ENCODE data around the gene MRPL45. TPM values are rescaled to one million over a fixed set of nuclear protein-coding genes. Genes with fewer than 3 reads are reported as not detected.

MRPL45 gene
- total RNA-seq, 1 experiment from 2014 or later, result 48.4 TPM

- H3K27ac Mint-ChIP-seq (ENCODE audit: low read depth, unreplicated experiment), result no peak overlapping the region
- H3K4me3 Mint-ChIP-seq (ENCODE audit: unreplicated experiment), result no peak overlapping the region
Observed at GRCh38 chr17:38350035-38350434, 53.1 kb downstream of the MRPL45 start.

GRCh38 chr17:38351412-38352222, 54.6 kb downstream of the MRPL45 start, which contains the start of gene SOCS7:
SOCS7 (plus strand) TSS chr17:38351844; CDS start chr17:38352053, 209 bp downstream.
- DNase-seq (ENCODE audit: unreplicated experiment), result peak; percentile 91
- H3K4me1 Mint-ChIP-seq (ENCODE audit: insufficient read depth, unreplicated experiment), result peaks cover 29% of the 10 kb centered on the region
- ChIA-PET CTCF (interaction anchor here (0.6 to 6.7 kb wide), 6 partner anchors 12 to 1461 kb away, joined by 3 to 114 read pairs (median 4); no protein-coding TSS in a partner anchor), POLR2A (interaction anchor here (0.8 to 2.1 kb wide), 8 partner anchors 7 to 400 kb away, joined by 3 to 8 read pairs (median 4); no protein-coding TSS in a partner anchor)
- intact Hi-C loops (cut with micrococcal nuclease), result no loop called here
- no TSS peak for BruUV-seq (replicated peaks)
- H3K36me3 Mint-ChIP-seq (ENCODE audit: insufficient read depth, unreplicated experiment), result no peaks in the 10 kb centered on the region
- H3K27me3 Mint-ChIP-seq (ENCODE audit: insufficient read depth, unreplicated experiment), result no peaks in the 10 kb centered on the region
- H3K4me3 Mint-ChIP-seq (ENCODE audit: unreplicated experiment), result peak within 1 kb of the TSS; percentile 81
- H3K27ac Mint-ChIP-seq (ENCODE audit: low read depth, unreplicated experiment), result peak within 1 kb of the TSS; percentile 82
- TF ChIP-seq CTCF (IDR thresholded peaks at IDR 0.05; ENCODE audit: unreplicated experiment), result no peak
- no peaks in the 10 kb centered on the region for H3K9me3 Mint-ChIP-seq (ENCODE audit: unreplicated experiment)

More at GRCh38 chr17:38350035-38350434, 53.1 kb downstream of the MRPL45 start:
- no peak for DNase-seq (ENCODE audit: unreplicated experiment)
- ChIA-PET POLR2A (interaction anchor here (0.7 to 2.1 kb wide), 5 partner anchors 9 to 133 kb away, joined by 3 to 18 read pairs (median 3); no protein-coding TSS in a partner anchor), CTCF (interaction anchor here (0.6 to 6.7 kb wide), 16 partner anchors 9 to 700 kb away, joined by 3 to 114 read pairs (median 8); no protein-coding TSS in a partner anchor)
- BruUV-seq (replicated peaks), result no TSS peak
- peaks cover 20% of the 10 kb centered on the region for H3K4me1 Mint-ChIP-seq (ENCODE audit: insufficient read depth, unreplicated experiment)
- H3K9me3 Mint-ChIP-seq (ENCODE audit: unreplicated experiment), result no peaks in the 10 kb centered on the region
- intact Hi-C loops (cut with micrococcal nuclease), result no loop called here
- H3K27me3 Mint-ChIP-seq (ENCODE audit: insufficient read depth, unreplicated experiment), result no peaks in the 10 kb centered on the region
- H3K36me3 Mint-ChIP-seq (ENCODE audit: insufficient read depth, unreplicated experiment), result no peaks in the 10 kb centered on the region
- no peak for TF ChIP-seq CTCF (IDR thresholded peaks at IDR 0.05; ENCODE audit: unreplicated experiment)

DNA sequence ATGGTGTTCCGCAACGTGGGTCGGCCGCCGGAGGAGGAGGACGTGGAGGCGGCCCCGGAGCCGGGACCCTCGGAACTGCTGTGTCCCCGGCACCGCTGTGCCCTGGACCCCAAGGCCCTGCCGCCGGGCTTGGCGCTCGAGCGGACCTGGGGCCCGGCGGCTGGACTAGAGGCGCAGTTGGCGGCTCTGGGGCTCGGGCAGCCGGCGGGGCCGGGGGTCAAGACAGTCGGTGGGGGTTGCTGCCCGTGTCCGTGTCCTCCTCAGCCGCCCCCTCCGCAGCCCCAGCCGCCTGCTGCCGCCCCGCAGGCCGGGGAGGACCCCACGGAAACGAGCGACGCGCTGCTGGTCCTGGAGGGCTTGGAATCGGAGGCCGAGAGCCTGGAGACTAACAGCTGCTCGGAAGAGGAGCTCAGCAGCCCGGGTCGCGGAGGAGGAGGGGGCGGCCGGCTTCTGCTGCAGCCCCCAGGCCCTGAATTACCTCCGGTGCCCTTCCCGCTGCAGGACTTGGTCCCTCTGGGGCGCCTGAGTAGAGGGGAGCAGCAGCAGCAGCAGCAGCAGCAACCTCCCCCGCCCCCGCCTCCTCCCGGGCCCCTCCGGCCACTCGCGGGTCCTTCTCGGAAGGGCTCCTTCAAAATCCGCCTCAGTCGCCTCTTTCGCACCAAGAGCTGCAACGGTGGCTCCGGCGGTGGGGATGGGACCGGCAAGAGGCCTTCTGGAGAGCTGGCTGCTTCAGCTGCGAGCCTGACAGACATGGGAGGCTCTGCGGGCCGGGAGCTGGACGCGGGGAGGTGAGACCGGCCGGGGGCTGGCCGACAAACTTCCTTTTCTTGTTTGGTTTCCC, 55.5 kb downstream of the MRPL45 start:
- peak overlapping the region; percentile 19 for H3K27ac Mint-ChIP-seq (ENCODE audit: low read depth, unreplicated experiment)
- POLR2A ChIA-PET, result interaction anchor here (0.9 to 1.6 kb wide), 8 partner anchors 9 to 501 kb away, joined by 3 to 5 read pairs (median 3); partner anchors contain the start of gene RPL23
- DNase-seq (ENCODE audit: unreplicated experiment), result peak; percentile 30

More for the DNA sequence above, 55.5 kb downstream of the MRPL45 start:
- H3K4me1 Mint-ChIP-seq (ENCODE audit: insufficient read depth, unreplicated experiment), result peaks cover 38% of the 10 kb centered on the region
- H3K27me3 Mint-ChIP-seq (ENCODE audit: insufficient read depth, unreplicated experiment), result no peaks in the 10 kb centered on the region
- CTCF ChIA-PET, result interaction anchor here (0.5 to 6.7 kb wide), 6 partner anchors 14 to 1838 kb away, joined by 3 to 114 read pairs (median 4); no protein-coding TSS in a partner anchor
- intact Hi-C loops (cut with micrococcal nuclease), result no loop called here
- no peaks in the 10 kb centered on the region for H3K36me3 Mint-ChIP-seq (ENCODE audit: insufficient read depth, unreplicated experiment)
- H3K4me3 Mint-ChIP-seq (ENCODE audit: unreplicated experiment), result peak overlapping the region; percentile 81
- no peaks in the 10 kb centered on the region for H3K9me3 Mint-ChIP-seq (ENCODE audit: unreplicated experiment)
- no peak for TF ChIP-seq CTCF (IDR thresholded peaks at IDR 0.05; ENCODE audit: unreplicated experiment)
- no TSS peak for BruUV-seq (replicated peaks)

Measured in MCF 10A (cell line).